Measurements from ENCODE around the gene EPHB2. TPM values are rescaled to one million over a fixed set of nuclear protein-coding genes. Genes with fewer than 3 reads are reported as not detected.

EPHB2 gene
- total and polyA plus RNA-seq, 3 experiments from 2014 or later, result 0.22 to 0.33 TPM; not detected in 1

DNA sequence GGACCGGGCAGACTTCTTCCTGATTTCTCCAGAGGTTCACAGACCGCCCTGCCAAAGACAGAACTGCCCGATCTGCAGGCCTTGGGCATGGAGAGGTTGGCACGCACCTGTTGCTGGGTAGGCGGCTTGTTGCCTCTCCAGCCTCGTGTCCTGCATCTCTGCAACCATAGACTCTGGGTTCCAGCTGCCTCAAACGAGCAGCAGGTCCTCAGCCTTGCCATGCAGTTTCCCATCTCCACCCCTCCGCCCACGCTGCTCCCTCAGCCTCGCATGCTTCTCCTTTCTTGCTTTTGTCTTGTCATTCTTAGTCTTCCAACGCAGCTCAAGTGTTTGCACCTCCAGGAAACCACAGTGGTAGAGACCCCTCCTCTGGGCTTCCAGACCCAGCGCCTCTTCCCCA is 135.8 kb downstream of the EPHB2 start:
- Mint-ChIP-seq H3K4me1 (no peaks in the 10 kb centered on the region), H3K36me3 (no peaks in the 10 kb centered on the region), H3K27ac (no peak overlapping the region), H3K4me3 (no peak overlapping the region), H3K27me3 (peaks cover 21 to 63% of the 10 kb centered on the region in 2 donors), H3K9me3 (no peaks in the 10 kb centered on the region)
- DNase-seq, result no peak
- POLR2A ChIA-PET, result no interaction called here
- peaks cover 3% of the 10 kb centered on the region for H3K27me3 ChIP-seq (ENCODE audit: insufficient read depth, low read length, poor library complexity, severe bottlenecking)
- H3K9me3 ChIP-seq (ENCODE audit: low read length), result no peaks in the 10 kb centered on the region
- no peaks in the 10 kb centered on the region for H3K36me3 ChIP-seq (ENCODE audit: insufficient read depth, low read length)
- H3K4me3 ChIP-seq (ENCODE audit: low read length), result no peak overlapping the region
- H3K4me1 ChIP-seq (ENCODE audit: insufficient read depth, low read length), result no peaks in the 10 kb centered on the region
- CTCF ChIA-PET, result no interaction called here
- no peak overlapping the region for H3K27ac ChIP-seq (ENCODE audit: low read depth, low read length)

DNA sequence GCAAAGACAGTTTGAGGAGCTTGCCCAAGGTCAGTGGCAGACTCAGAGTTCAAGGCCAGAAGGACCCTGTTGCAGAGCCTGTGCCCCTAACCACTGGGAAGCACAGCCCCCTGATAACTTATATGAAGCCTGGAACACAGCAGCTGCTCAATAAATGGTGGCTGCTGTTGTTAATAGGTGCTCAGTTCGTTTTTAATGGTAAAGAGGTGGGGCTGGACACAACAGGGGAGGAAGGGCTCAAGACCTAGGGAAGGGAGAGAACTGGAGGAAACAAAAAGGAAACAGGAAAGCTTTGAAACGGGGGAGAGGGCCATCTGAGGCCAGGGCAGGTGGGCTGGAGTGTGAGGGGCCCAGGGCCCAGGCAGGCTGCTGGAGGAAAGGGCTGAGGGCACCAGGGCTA is 136.6 kb downstream of the EPHB2 start:
- no peaks in the 10 kb centered on the region for H3K36me3 ChIP-seq (ENCODE audit: insufficient read depth, low read length)
- peaks cover 3% of the 10 kb centered on the region for H3K27me3 ChIP-seq (ENCODE audit: insufficient read depth, low read length, poor library complexity, severe bottlenecking)
- no peak overlapping the region for H3K27ac ChIP-seq (ENCODE audit: low read depth, low read length)
- POLR2A ChIA-PET, result no interaction called here
- Mint-ChIP-seq H3K4me1 (no peaks in the 10 kb centered on the region), H3K4me3 (no peak overlapping the region), H3K9me3 (no peaks in the 10 kb centered on the region), H3K36me3 (no peaks in the 10 kb centered on the region), H3K27me3 (peaks cover 27 to 70% of the 10 kb centered on the region in 2 donors), H3K27ac (no peak overlapping the region)
- DNase-seq, result no peak
- no peaks in the 10 kb centered on the region for H3K9me3 ChIP-seq (ENCODE audit: low read length)
- CTCF ChIA-PET, result interaction anchor here (0.6 kb wide), 1 partner anchor 40 kb away, joined by 3 read pairs; no protein-coding TSS in a partner anchor
- no peaks in the 10 kb centered on the region for H3K4me1 ChIP-seq (ENCODE audit: insufficient read depth, low read length)
- H3K4me3 ChIP-seq (ENCODE audit: low read length), result no peak overlapping the region

DNA sequence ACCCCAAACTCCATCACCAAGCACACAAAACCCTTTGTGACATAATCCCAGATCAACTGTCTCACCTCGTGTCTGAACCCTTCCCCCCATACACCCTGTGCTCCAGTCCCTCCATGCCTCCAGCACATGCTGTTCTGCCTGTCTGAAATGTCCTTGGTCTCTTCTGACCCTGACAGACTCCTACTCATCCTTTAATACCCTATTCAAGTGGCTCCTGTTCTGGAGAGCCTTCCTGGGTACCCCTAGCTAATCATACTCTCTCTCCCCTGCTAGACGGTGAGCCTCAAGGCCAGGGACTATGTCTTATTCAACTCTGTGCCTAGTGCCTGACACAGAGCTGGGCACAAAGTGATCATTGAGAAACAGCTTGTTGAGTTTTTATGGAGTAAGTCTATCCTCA is 137.1 kb downstream of the EPHB2 start:
- no peaks in the 10 kb centered on the region for H3K36me3 ChIP-seq (ENCODE audit: insufficient read depth, low read length)
- no peaks in the 10 kb centered on the region for H3K9me3 Mint-ChIP-seq
- peaks cover 3% of the 10 kb centered on the region for H3K27me3 ChIP-seq (ENCODE audit: insufficient read depth, low read length, poor library complexity, severe bottlenecking)
- ChIA-PET CTCF (interaction anchor here (0.6 kb wide), 1 partner anchor 41 kb away, joined by 3 read pairs; no protein-coding TSS in a partner anchor), POLR2A (no interaction called here)
- no peaks in the 10 kb centered on the region for H3K4me1 ChIP-seq (ENCODE audit: insufficient read depth, low read length)
- H3K27ac ChIP-seq (ENCODE audit: low read depth, low read length), result no peak overlapping the region
- H3K4me3 ChIP-seq (ENCODE audit: low read length), result no peak overlapping the region
- H3K36me3 Mint-ChIP-seq, result no peaks in the 10 kb centered on the region
- H3K4me3 Mint-ChIP-seq, result no peak overlapping the region
- H3K9me3 ChIP-seq (ENCODE audit: low read length), result no peaks in the 10 kb centered on the region
- no peaks in the 10 kb centered on the region for H3K4me1 Mint-ChIP-seq
- no peak for DNase-seq
- no peak overlapping the region for H3K27ac Mint-ChIP-seq
- peaks cover 28 to 65% of the 10 kb centered on the region in 2 donors for H3K27me3 Mint-ChIP-seq

DNA sequence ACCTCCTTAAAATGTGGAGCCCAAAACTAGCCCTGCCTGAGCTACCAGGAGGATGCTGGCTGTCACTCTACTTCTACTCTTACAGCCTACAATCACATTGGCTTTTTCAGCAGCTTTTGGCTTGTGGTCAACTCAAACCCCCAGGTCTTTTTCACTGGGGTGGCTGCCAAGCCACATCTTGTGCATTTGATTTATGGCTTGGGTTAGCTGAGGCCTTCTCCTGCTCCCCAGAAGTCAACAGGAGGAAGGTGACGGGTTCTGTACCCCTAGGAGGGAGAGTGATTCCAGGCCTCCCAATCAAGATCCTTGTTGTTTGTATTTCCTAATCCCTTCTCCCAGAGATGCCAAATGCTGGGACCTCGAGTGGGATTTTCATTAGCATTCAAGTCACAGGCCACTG is 137.8 kb downstream of the EPHB2 start:
- H3K4me3 ChIP-seq (ENCODE audit: low read length), result no peak overlapping the region
- H3K4me1 ChIP-seq (ENCODE audit: insufficient read depth, low read length), result no peaks in the 10 kb centered on the region
- no peak overlapping the region for H3K27ac ChIP-seq (ENCODE audit: low read depth, low read length)
- H3K27me3 ChIP-seq (ENCODE audit: insufficient read depth, low read length, poor library complexity, severe bottlenecking), result peaks cover 3% of the 10 kb centered on the region
- peaks cover 34 to 60% of the 10 kb centered on the region in 2 donors for H3K27me3 Mint-ChIP-seq
- no peak for DNase-seq
- no peak overlapping the region for H3K4me3 Mint-ChIP-seq
- H3K9me3 Mint-ChIP-seq, result no peaks in the 10 kb centered on the region
- H3K9me3 ChIP-seq (ENCODE audit: low read length), result no peaks in the 10 kb centered on the region
- H3K36me3 Mint-ChIP-seq, result no peaks in the 10 kb centered on the region
- no peak overlapping the region for H3K27ac Mint-ChIP-seq
- CTCF ChIA-PET, result interaction anchor here (1.1 kb wide), 1 partner anchor 10 kb away, joined by 3 read pairs; no protein-coding TSS in a partner anchor
- POLR2A ChIA-PET, result no interaction called here
- H3K36me3 ChIP-seq (ENCODE audit: insufficient read depth, low read length), result no peaks in the 10 kb centered on the region
- H3K4me1 Mint-ChIP-seq, result no peaks in the 10 kb centered on the region

DNA sequence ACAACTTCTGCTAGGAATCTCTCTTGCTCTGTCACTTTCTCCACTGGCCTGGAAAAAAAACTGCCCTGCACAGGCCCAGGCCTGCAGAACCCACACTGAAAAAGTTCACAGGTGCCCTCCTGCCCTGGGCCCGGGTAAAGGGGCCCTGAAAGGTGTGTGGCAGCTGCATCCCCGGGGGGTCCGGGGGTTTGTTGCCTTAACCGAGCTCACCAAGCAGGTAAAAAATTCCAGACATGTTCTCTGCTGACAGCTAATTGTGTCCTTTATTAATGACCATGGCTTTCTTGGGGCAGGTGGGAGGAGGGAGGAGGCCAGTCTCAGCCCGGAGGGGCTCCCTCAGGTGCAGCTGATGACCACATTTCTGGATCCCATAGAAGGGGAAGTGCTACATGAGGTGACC is 139.1 kb downstream of the EPHB2 start:
- Histone ChIP-seq H3K4me3 (ENCODE audit: low read length) (no peak overlapping the region), H3K4me1 (ENCODE audit: insufficient read depth, low read length) (no peaks in the 10 kb centered on the region), H3K9me3 (ENCODE audit: low read length) (no peaks in the 10 kb centered on the region), H3K27ac (ENCODE audit: low read depth, low read length) (no peak overlapping the region), H3K36me3 (ENCODE audit: insufficient read depth, low read length) (no peaks in the 10 kb centered on the region), H3K27me3 (ENCODE audit: insufficient read depth, low read length, poor library complexity, severe bottlenecking) (peaks cover 3% of the 10 kb centered on the region)
- Mint-ChIP-seq H3K4me1 (no peaks in the 10 kb centered on the region), H3K36me3 (no peaks in the 10 kb centered on the region), H3K4me3 (no peak overlapping the region), H3K27me3 (peaks cover 31 to 48% of the 10 kb centered on the region in 2 donors), H3K9me3 (no peaks in the 10 kb centered on the region), H3K27ac (no peak overlapping the region)
- ChIA-PET CTCF (no interaction called here), POLR2A (no interaction called here)
- no peak for DNase-seq

DNA sequence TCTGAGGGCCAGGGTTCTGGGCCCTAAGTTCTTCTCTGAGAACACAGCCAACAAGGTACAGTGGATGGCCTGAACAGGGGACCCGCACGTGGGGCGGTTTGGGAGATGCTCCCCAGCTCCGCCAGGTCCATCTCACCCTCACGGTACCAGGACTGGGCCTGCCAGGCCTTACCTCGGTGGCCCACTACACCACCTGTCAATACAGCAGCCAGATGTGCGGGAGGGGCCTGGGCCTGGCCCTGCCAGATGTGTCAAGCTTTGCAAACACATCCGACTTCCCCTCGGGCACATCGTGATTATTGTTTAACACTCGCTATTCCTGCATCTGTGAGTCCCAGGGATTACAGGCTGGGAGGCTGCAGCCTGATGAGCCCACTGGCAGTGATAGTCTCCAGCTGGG is 139.6 kb downstream of the EPHB2 start:
- peaks cover 31 to 46% of the 10 kb centered on the region in 2 donors for H3K27me3 Mint-ChIP-seq
- H3K36me3 Mint-ChIP-seq, result no peaks in the 10 kb centered on the region
- no peak overlapping the region for H3K27ac Mint-ChIP-seq
- no peak overlapping the region for H3K4me3 ChIP-seq (ENCODE audit: low read length)
- POLR2A ChIA-PET, result no interaction called here
- H3K4me1 ChIP-seq (ENCODE audit: insufficient read depth, low read length), result no peaks in the 10 kb centered on the region
- no peaks in the 10 kb centered on the region for H3K36me3 ChIP-seq (ENCODE audit: insufficient read depth, low read length)
- H3K27me3 ChIP-seq (ENCODE audit: insufficient read depth, low read length, poor library complexity, severe bottlenecking), result peaks cover 3% of the 10 kb centered on the region
- no peaks in the 10 kb centered on the region for H3K4me1 Mint-ChIP-seq
- CTCF ChIA-PET, result no interaction called here
- H3K9me3 Mint-ChIP-seq, result no peaks in the 10 kb centered on the region
- H3K9me3 ChIP-seq (ENCODE audit: low read length), result no peaks in the 10 kb centered on the region
- H3K4me3 Mint-ChIP-seq, result no peak overlapping the region
- DNase-seq, result no peak
- no peak overlapping the region for H3K27ac ChIP-seq (ENCODE audit: low read depth, low read length)

DNA sequence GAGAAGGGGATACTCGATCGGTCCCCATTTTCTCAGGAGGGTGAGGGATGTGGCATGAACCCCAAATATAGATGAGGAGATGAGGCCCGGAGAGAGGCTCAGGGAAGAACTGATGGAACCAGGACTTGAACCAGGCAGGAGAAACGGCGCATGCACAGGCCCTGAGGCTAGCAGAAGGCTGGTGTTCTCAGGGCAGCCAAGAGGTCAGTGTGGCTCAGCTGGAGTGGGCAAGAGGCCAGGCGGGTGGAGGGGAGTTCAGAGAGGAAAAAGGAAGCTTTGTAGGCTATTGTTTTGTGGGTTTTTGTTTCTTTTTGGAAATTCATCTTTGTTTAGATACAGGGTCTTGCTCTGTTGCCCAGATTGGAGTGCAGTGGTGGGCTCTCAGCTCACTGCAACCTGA is 140.0 kb downstream of the EPHB2 start:
- H3K36me3 ChIP-seq (ENCODE audit: insufficient read depth, low read length), result no peaks in the 10 kb centered on the region
- no peak overlapping the region for H3K4me3 Mint-ChIP-seq
- H3K27me3 Mint-ChIP-seq, result peaks cover 31 to 42% of the 10 kb centered on the region in 2 donors
- ChIA-PET POLR2A (no interaction called here), CTCF (no interaction called here)
- no peaks in the 10 kb centered on the region for H3K4me1 ChIP-seq (ENCODE audit: insufficient read depth, low read length)
- H3K27ac Mint-ChIP-seq, result no peak overlapping the region
- H3K4me1 Mint-ChIP-seq, result no peaks in the 10 kb centered on the region
- H3K4me3 ChIP-seq (ENCODE audit: low read length), result no peak overlapping the region
- H3K27ac ChIP-seq (ENCODE audit: low read depth, low read length), result no peak overlapping the region
- peaks cover 3% of the 10 kb centered on the region for H3K27me3 ChIP-seq (ENCODE audit: insufficient read depth, low read length, poor library complexity, severe bottlenecking)
- no peaks in the 10 kb centered on the region for H3K36me3 Mint-ChIP-seq
- no peaks in the 10 kb centered on the region for H3K9me3 ChIP-seq (ENCODE audit: low read length)
- DNase-seq, result no peak
- H3K9me3 Mint-ChIP-seq, result no peaks in the 10 kb centered on the region

DNA sequence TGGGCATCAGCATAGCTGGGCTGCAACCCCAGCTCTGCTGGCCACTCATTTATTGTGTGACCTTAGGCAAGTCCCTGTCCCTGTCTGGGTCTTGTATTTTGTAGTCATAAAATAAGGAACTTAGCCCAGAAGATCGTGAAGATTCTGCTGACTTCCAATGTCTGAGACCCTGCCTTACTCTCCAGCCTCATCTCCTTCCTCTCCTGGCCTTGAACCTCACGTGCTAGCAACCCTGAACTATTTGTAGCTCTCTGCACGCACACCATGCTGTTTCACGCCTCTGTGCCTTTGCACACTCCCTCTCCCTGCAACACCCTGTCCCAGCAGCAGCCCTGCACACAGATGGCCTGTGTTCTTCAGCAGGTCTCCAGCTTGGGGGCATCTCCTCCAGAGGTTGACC is 140.9 kb downstream of the EPHB2 start:
- CTCF ChIA-PET, result interaction anchor here (0.9 kb wide), 1 partner anchor 10 kb away, joined by 3 read pairs; no protein-coding TSS in a partner anchor

More for the DNA sequence above, 140.9 kb downstream of the EPHB2 start:
- Histone ChIP-seq H3K4me1 (ENCODE audit: insufficient read depth, low read length) (no peaks in the 10 kb centered on the region), H3K9me3 (ENCODE audit: low read length) (no peaks in the 10 kb centered on the region), H3K36me3 (ENCODE audit: insufficient read depth, low read length) (no peaks in the 10 kb centered on the region), H3K27ac (ENCODE audit: low read depth, low read length) (no peak overlapping the region), H3K27me3 (ENCODE audit: insufficient read depth, low read length, poor library complexity, severe bottlenecking) (peaks cover 3% of the 10 kb centered on the region), H3K4me3 (ENCODE audit: low read length) (no peak overlapping the region)
- no peaks in the 10 kb centered on the region for H3K36me3 Mint-ChIP-seq
- DNase-seq, result no peak
- POLR2A ChIA-PET, result no interaction called here
- no peaks in the 10 kb centered on the region for H3K4me1 Mint-ChIP-seq
- no peaks in the 10 kb centered on the region for H3K9me3 Mint-ChIP-seq
- no peak overlapping the region for H3K27ac Mint-ChIP-seq
- peaks cover 31 to 38% of the 10 kb centered on the region in 2 donors for H3K27me3 Mint-ChIP-seq
- H3K4me3 Mint-ChIP-seq, result no peak overlapping the region
